CD14-positive monocyte (primary cell): ENCODE results near the gene SLC35A5. TPM values are rescaled to one million over a fixed set of nuclear protein-coding genes. Genes with fewer than 3 reads are reported as not detected.

Source experiments
- DNase-seq, 3 donors: peaks; one replicate each; pipeline ENCODE4 v3.0.0-alpha.2; 2011 to 2022
- H2AFZ ChIP-seq: 2 replicates; pipeline ENCODE4 v1.6.0; 2012; ENCODE audit warnings: mild to moderate bottlenecking, low read depth, low read length, inconsistent platforms; ENCODE audit not compliant: insufficient read depth, poor library complexity, severe bottlenecking
- H3K27ac ChIP-seq, 2 donors: 1 replicate in 1 of 2; 2 replicates in 1 of 2; pipeline ENCODE4 v1.5.1; 2012 to 2013; ENCODE audit warnings: low read length in 2 of 2, control low read depth in 1 of 2, inconsistent platforms in 1 of 2, low read depth in 1 of 2, mild to moderate bottlenecking in 1 of 2
- H3K27me3 ChIP-seq, 2 donors: one replicate each; pipeline versions ENCODE4 v1.6.0 to v1.6.1; 2011 to 2013; ENCODE audit warnings: low read length in 2 of 2; ENCODE audit not compliant: control insufficient read depth in 2 of 2, insufficient read depth in 2 of 2
- H3K36me3 ChIP-seq, 2 donors: replicated peaks in 1 of 2; 1 replicate in 1 of 2; 2 replicates in 1 of 2; pipeline versions ENCODE4 v1.5.1 to v1.6.1; 2012 to 2013; ENCODE audit warnings: low read length in 2 of 2, control low read depth in 1 of 2, inconsistent platforms in 1 of 2, mild to moderate bottlenecking in 1 of 2; ENCODE audit not compliant: insufficient read depth in 2 of 2, control insufficient read depth in 1 of 2
- H3K4me1 ChIP-seq, 2 donors: 1 replicate in 1 of 2; 2 replicates in 1 of 2; pipeline versions ENCODE4 v1.5.1 to v1.6.1; 2012 to 2013; ENCODE audit warnings: low read length in 2 of 2, control low read depth in 1 of 2, inconsistent platforms in 1 of 2, mild to moderate bottlenecking in 1 of 2, moderate library complexity in 1 of 2; ENCODE audit not compliant: insufficient read depth in 2 of 2, control insufficient read depth in 1 of 2
- H3K4me2 ChIP-seq: replicated peaks from 2 replicates; pipeline ENCODE3; 2012; ENCODE audit warnings: low read length, moderate library complexity, mild to moderate bottlenecking; ENCODE audit not compliant: poor library complexity, severe bottlenecking; ENCODE audit errors: extremely low read depth
- H3K4me3 ChIP-seq, 3 experiments: fragments of 200-600 bp in 1 of 3; sonication (generic) in 1 of 3; replicated peaks in 1 of 3; 1 replicate in 2 of 3; 2 replicates in 1 of 3; pipeline ENCODE4 v1.5.1; 2011 to 2013; ENCODE audit warnings: low read length in 3 of 3, mild to moderate bottlenecking in 3 of 3, control low read depth in 2 of 3, low read depth in 2 of 3, inconsistent platforms in 1 of 3, moderate library complexity in 1 of 3
- H3K79me2 ChIP-seq: 2 replicates; pipeline ENCODE4 v1.6.0; 2012; ENCODE audit warnings: mild to moderate bottlenecking, control low read depth, inconsistent platforms, low read length, moderate library complexity; ENCODE audit not compliant: insufficient read depth
- H3K9ac ChIP-seq: 2 replicates; pipeline ENCODE4 v1.6.0; 2017; ENCODE audit warnings: low read length, mild to moderate bottlenecking; ENCODE audit not compliant: insufficient read depth, poor library complexity, severe bottlenecking
- H3K9me3 ChIP-seq, 2 donors: replicated peaks in 1 of 2; 1 replicate in 1 of 2; 2 replicates in 1 of 2; pipeline versions ENCODE4 v1.5.1 to v1.6.1; 2012 to 2013; ENCODE audit warnings: low read length in 2 of 2, control low read depth in 1 of 2; ENCODE audit not compliant: control insufficient read depth in 1 of 2, insufficient read depth in 1 of 2
- H4K20me1 ChIP-seq: 2 replicates; pipeline ENCODE4 v1.6.0; 2012; ENCODE audit warnings: mild to moderate bottlenecking, low read length, control low read depth, moderate library complexity; ENCODE audit not compliant: insufficient read depth
- H3K27ac Mint-ChIP-seq, 7 donors: one replicate each; pipeline ENCODE4 v1.8.0; 2020; ENCODE audit warnings: mild to moderate bottlenecking in 7 of 7, mixed read lengths in 7 of 7, moderate library complexity in 6 of 7, inconsistent platforms in 2 of 7
- H3K27me3 Mint-ChIP-seq, 3 donors: one replicate each; pipeline ENCODE4 v1.8.0; 2021 to 2022; ENCODE audit warnings: low read depth in 3 of 3, mild to moderate bottlenecking in 3 of 3, mixed read lengths in 3 of 3, moderate library complexity in 3 of 3, inconsistent platforms in 1 of 3
- H3K36me3 Mint-ChIP-seq, 2 donors: one replicate each; pipeline ENCODE4 v1.8.0; 2020; ENCODE audit warnings: mixed read lengths in 2 of 2, inconsistent platforms in 1 of 2, mild to moderate bottlenecking in 1 of 2
- H3K4me1 Mint-ChIP-seq: one replicate; pipeline ENCODE4 v1.8.0; 2020; ENCODE audit warnings: mild to moderate bottlenecking, mixed read lengths
- H3K4me3 Mint-ChIP-seq, 2 donors: one replicate each; pipeline ENCODE4 v1.8.0; 2020; ENCODE audit warnings: mild to moderate bottlenecking in 2 of 2, mixed read lengths in 2 of 2, moderate library complexity in 1 of 2
- H3K9me3 Mint-ChIP-seq, 7 donors: one replicate each; pipeline ENCODE4 v1.8.0; 2020 to 2022; ENCODE audit warnings: mixed read lengths in 7 of 7, mild to moderate bottlenecking in 6 of 7, moderate library complexity in 6 of 7, inconsistent platforms in 2 of 7
- CTCF ChIP-seq: fragments of 200-600 bp; IDR thresholded peaks from one replicate; pipeline ENCODE4 v1.8.0; 2022; ENCODE audit warnings: antibody characterized with exemption, mild to moderate bottlenecking
- WGBS: methylation state at CpG from one replicate; pipeline ENCODE4 v1.1.5; 2013; ENCODE audit warnings: missing lambda C conversion rate; ENCODE audit not compliant: insufficient coverage; 5-methylcytosine and 5-hydroxymethylcytosine counted together
- intact Hi-C, 2 donors: fragments of 100-400 bp; cut with micrococcal nuclease; formaldehyde crosslinking; loops; one replicate each; pipeline versions ENCODE4 v1.15.0 to v1.15.1; 2023
- polyA plus RNA-seq, 3 donors: library from polyadenylated mRNA; depleted of rRNA in 1 of 3; unstranded in 2 of 3; stranded (reverse) in 1 of 3; fragments of 300-500 nt in 2 of 3; fragments of >200 nt in 1 of 3; fragmentation: Illumina TruSeq in 2 of 3; gene quantifications; 1 replicate in 2 of 3; 2 replicates in 1 of 3; pipeline ENCODE4 v1.2.3, GENCODE V29; 2012 to 2021

Gene SLC35A5
- polyA plus RNA-seq, 3 donors, result 16.8 to 74.1 (median 61.3) TPM

GRCh38 chr3:112632596-112632995 is 70.8 kb downstream of the SLC35A5 start:
- Histone ChIP-seq H3K36me3 (no peaks in the 10 kb centered on the region), H3K4me1 (no peaks in the 10 kb centered on the region), H3K27me3 (no peaks in the 10 kb centered on the region), H3K79me2 (no peaks in the 10 kb centered on the region), H4K20me1 (no peaks in the 10 kb centered on the region), H2AFZ (no peak overlapping the region), H3K4me2 (no peak overlapping the region), H3K9me3 (no peaks in the 10 kb centered on the region), H3K27ac (no peak overlapping the region), H3K4me3 (no peak overlapping the region), H3K9ac (no peak overlapping the region)
- Mint-ChIP-seq H3K9me3 (no peaks in the 10 kb centered on the region), H3K27ac (no peak overlapping the region), H3K27me3 (peaks cover 0 to 3% (median 0%) of the 10 kb centered on the region in 3 donors), H3K4me1 (peaks cover 15% of the 10 kb centered on the region), H3K36me3 (no peaks in the 10 kb centered on the region), H3K4me3 (no peak overlapping the region)
- 100% methylated on average over 1 of the region's 4 CpGs for WGBS
- intact Hi-C loops, result no loop called here
- TF ChIP-seq CTCF, result no peak
- DNase-seq, result no peak

GRCh38 chr3:112633191-112633590 is 71.3 kb downstream of the SLC35A5 start:
- H2AFZ ChIP-seq, result no peak overlapping the region
- H3K9me3 ChIP-seq, result no peaks in the 10 kb centered on the region
- H3K36me3 ChIP-seq, result no peaks in the 10 kb centered on the region
- no peaks in the 10 kb centered on the region for H4K20me1 ChIP-seq
- Mint-ChIP-seq H3K36me3 (no peaks in the 10 kb centered on the region), H3K4me1 (peaks cover 15% of the 10 kb centered on the region), H3K27ac (no peak overlapping the region), H3K9me3 (no peaks in the 10 kb centered on the region), H3K4me3 (no peak overlapping the region), H3K27me3 (peaks cover 1 to 3% (median 1%) of the 10 kb centered on the region in 3 donors)
- intact Hi-C loops, result no loop called here
- H3K9ac ChIP-seq, result no peak overlapping the region
- H3K4me3 ChIP-seq, result no peak overlapping the region
- no peak overlapping the region for H3K27ac ChIP-seq
- 86% methylated on average over 1 of the region's 3 CpGs for WGBS
- no peak overlapping the region for H3K4me2 ChIP-seq
- H3K79me2 ChIP-seq, result no peaks in the 10 kb centered on the region
- no peaks in the 10 kb centered on the region for H3K4me1 ChIP-seq
- no peak for DNase-seq
- H3K27me3 ChIP-seq, result no peaks in the 10 kb centered on the region
- TF ChIP-seq CTCF, result no peak
